Left kidney (tissue), 2 donors: ENCODE measurements around the gene ALLC. TPM values are rescaled to one million over a fixed set of nuclear protein-coding genes. Genes with fewer than 3 reads are reported as not detected.

Experiments used
- DNase-seq: peaks from one replicate; pipeline ENCODE4 v3.0.0-alpha.2; 2013
- polyA plus RNA-seq: library from polyadenylated mRNA; unstranded; fragments of 120-200 nt; gene quantifications from one replicate; pipeline ENCODE4 v1.2.1, GENCODE V29; 2013; ENCODE audit not compliant: insufficient read length

The ALLC gene
- polyA plus RNA-seq, 1 donor: 0.13 TPM

DNA sequence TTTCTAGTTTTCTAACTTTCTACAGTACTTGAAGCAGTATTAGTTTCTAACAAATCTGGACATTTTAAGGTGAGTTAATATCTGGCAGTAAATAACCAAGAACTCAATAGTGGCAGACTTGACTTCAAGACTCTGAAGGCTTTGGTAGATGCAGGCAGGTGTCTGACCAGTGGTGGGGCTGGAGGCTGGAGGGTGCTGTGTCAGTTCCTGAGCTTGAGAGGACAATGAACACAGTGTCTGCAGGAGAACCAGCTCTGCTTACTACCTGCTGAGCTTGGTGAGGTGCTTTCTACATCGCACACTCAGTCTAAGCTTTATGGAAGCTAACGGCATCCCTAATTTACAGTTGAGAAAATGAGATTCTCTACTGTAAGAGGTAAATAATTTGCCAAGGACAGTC, 21.2 kb downstream of the ALLC start:
- DNase-seq: no peak

DNA sequence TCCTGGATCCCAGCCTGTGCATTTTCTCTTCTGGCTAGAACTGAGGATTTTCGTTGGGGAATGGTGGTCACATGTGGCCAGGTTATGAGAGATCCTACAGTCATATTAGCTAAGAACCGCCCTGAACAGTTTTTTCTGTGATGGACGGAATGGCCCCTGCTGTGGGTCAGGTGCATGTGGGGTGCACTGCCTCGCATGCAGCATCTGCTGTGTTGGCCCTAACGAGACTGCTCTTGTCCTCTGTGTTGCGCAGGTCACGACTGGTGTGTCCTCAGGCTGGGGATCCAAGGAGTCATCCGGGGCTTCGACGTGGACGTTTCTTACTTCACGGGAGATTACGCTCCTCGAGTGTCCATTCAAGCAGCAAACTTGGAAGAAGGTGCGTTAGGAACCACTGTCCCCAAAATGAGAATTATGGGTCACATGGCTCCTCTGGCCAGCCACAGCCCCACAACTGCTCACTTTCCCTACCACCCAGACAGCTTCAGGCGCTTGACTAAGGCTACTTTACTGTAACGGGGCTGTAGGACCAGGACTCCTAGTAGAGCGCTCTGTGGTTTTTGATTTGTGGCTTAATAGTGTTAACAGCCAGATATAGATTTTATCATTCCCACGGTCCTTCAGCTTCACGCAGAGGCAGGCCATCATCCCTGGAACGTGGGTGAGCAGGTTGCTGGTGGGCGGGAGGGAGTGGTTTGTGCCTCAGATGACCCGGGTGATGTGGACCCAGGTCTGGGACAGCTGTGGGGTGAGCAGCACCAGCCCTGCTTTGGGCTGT, 21.8 kb downstream of the ALLC start:
- DNase-seq: no peak

DNA sequence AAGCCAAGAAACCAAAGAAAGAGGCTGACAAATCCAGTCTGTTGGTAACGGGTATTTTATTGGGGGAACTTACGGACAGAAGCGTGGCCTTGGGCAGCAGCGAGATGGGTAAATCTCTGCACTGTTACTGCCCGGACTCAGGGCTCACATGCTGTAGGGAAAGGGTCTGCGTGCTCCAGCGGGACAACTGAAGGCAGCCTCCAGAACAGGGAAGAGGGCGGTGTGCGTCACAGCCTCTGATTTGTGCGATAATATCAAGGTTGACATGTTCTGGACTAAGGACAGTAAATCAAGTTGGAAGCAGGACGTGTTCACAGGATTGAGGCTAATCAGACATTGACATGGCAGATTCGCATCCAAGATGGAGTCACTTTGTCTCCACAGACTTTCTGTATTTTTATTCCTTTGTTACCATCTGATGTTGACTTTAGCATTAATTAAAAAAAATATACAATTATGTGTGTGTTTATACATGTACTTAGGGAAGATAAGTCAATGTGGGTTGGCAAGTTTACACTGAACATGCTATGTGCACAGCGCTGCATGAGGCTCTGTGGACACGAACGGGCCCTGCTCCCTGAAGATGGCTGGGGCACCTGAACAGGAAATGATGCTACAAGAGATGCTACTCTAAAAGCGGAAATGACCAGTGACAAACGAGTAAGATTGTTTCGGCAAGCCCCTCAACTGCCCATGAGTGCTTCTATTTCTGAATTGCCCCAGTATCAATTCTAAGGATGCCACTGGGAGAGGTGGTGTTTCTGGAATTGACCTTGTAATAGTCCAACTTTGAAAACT, 22.7 kb downstream of the ALLC start:
- DNase-seq: no peak

DNA sequence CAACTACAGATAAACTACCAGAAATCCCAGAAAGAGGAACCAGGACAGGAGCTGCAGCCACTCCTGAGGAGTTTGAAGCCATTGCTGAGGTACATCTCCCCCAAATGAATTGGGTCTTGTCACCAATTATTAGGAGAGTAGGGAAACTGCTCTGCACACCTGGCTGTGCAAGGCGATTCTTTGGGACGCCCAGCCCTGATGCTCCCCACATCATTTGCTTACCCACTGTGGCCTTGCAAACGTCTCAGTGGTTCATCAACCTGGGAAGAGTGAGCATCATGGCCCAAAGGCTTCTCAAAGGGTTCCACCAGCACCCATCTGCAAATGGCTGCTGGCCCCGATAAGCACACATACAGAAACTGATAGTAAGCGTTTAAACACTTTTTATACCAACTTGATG, 23.6 kb downstream of the ALLC start:
- DNase-seq: no peak

DNA sequence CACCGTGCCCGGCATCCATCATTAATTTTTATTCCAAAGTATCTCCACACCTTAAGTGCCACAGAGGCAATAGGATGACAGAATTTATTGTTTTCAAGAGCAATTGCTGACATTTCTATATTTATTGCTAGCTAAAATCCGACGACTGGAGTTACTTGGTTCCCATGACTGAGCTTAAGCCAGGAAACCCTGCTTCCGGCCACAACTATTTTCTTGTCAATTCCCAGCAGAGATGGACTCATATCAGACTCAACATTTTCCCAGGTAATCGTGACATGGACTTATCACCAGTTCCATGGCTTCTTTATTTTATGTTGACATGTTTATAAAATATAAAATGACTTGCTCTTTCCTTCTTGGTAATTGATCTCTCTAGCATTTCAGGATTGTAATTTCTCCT, 24.8 kb downstream of the ALLC start:
- DNase-seq: no peak

DNA sequence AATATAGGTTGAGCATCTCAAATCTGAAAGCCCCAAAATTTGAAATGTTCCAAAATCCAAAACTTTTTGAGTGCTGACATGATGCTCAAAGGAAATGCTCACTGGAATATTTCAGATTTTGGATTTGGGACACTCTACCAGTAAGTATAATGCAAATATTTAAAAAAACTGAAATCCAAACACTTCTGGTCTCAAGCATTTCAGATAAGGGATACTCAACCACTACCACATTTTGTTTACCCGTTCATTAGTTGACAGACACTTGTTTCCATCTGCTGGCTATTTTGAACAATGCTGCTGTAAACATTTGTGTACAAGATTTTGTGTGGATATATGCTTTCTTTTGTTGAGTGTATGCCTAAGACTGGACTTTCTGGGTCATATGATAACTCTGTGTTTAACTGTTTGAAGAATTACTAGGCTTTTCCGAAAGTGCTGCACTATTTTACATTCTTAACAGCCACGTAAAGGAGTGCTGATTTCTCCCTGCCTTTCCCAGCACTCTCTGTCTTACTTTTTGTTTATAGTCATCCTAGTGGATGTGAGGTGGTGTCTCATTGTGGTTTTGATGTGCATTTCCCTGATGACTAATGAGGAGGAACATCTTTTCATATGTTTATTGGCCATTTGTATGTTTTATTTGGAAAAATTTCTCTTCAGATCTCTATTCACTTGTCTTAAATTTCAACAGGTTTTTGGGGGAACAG, 25.9 kb downstream of the ALLC start:
- DNase-seq: no peak

DNA sequence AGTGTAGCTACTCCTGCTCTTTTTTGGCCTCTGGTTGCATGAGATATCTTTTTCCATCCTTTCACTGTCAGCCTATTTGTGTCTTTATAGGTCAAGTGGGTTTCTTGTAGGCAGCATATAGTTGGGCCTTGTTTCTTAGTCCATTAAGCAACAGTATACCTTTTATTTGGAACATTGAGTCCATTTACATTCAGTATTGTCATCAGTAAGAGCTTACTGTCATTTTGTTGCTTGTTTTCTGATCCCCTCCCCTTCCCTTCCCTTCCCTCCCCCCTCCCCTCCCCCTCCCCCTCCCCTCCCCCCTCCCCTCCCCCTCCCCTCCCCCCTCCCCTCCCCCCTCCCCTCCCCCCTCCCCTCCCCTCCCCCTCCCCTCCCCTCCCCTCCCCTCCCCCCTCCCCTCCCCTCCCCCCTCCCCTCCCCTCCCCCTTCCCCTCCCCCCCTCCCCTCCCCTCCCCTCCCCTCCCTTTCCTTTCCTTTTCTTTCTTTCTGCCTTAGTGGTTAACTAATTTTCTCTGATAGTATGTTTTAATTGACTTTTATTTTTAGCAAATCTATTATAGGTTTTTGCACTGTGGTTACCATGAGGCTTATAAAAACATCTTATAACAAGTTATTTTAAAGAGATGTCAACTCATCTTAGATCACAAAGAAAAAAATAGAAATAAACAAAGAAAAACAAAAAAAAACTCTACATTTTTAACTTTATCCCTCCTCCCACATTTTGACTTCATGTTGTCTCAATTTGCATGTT, 32.2 kb downstream of the ALLC start:
- DNase-seq: no peak

DNA sequence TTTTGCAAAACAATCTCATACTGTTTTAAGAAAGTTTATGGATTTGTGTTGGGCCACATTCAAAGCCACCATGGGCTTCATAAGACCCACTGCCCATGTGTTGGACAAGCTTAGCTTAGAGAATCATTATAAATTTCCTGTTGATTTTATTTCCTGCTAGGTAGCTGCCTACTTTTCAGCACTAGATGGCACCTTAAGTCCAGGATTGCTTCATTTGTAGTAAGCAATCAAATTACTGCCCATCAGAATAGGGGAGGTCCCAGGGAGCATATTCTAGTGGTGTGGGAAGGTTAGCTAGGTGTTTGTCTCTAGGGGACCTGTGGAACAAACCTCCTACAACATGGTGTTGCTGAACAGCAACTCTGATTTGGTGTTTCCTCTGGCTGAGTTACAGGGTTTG, 34.4 kb downstream of the ALLC start:
- no peak for DNase-seq

DNA sequence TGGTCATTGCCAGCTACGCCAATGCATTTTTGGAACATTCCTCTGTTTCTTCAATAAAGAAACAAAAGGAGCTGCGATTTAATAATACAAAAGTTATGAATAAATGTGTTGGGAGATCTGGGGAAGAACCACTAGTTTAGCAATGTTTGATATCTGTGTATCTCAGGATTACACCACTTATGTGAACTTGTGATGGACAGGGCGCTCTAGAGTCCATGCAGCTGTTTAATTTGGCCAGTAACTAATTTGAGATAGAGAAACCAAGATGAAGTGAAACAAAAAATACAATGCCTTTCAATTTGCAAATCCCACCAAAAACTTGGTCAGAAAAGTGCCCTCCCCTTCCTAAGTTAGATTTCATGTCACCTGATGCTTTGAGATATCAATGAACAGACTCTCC, 38.5 kb downstream of the ALLC start:
- DNase-seq: no peak

DNA sequence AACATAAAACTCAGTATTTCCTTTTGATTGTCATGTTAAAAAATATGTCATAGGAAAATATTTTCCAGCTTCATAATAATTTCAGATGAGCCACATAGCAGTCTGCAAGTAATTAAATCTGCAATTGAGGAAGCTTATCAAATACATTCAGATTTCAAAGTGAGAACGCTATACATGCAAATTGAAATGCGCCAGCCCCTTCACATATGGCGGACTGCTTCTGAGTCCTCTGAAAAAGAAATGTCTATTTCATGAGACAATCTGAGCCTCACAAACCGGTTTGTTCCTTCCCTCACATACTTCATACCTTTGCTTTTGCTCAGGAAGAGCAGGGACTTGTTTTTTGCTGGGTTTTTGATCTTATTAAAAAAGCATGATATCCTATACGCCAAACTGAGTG, 43.1 kb downstream of the ALLC start:
- DNase-seq: no peak

DNA sequence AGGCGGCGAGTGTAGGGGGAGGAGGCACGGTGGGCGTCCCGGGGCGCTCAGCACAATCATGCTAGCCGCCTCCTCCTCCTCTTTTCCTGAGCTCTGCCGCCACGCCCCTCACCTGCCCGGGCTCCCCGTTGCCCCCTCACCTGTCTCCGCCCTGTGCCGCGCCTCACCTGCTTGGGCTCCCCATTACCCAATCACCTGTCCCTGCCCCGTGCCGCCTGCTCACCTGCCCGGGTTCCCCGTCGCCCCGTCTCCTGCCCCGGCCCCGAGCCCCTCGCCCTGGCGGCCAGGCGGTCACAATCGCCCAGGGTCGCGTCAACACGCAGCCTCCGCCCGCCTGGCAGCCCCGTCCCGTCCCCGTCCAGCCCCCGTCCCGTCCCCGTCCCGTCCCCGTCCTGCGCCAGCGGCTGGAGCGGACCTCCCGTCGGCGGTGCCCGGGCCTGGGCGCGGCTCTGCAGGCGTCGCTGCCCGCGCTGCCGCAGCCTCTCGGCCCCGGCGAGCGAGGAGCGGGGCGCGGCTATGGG, 45.3 kb downstream of the ALLC start, which contains the start of gene DCDC2C:
Gene DCDC2C (plus strand): TSS at position 340 of the 521 bp plus-strand sequence. CDS start 177 bp downstream, at position 517.
- no peak for DNase-seq

DNA sequence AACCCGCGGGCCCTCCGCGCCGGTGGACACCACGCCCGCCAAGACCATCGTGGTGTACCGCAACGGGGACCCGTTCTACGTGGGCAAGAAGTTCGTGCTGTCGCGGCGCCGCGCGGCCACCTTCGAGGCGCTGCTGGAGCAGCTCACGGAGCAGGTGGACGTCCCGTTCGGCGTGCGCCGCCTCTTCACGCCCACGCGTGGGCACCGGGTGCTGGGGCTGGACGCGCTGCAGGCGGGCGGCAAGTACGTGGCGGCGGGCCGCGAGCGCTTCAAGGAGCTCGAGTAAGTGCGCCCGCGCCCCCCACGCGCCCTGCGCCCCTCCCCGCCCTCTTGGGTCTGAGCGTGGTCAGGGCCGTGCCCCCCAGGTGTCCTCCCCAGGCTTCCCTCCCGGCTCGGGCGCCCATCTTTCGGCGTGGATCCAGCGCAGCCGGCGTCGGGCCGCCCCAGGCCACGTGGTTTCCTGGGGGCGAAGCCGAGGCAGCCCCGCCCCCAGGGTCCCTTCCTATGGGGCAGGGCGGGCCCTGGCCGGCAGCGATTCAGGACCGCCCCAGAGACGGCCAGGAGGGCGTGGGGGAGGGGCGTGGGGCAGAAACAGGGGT, 45.9 kb downstream of the ALLC start:
- DNase-seq: no peak

DNA sequence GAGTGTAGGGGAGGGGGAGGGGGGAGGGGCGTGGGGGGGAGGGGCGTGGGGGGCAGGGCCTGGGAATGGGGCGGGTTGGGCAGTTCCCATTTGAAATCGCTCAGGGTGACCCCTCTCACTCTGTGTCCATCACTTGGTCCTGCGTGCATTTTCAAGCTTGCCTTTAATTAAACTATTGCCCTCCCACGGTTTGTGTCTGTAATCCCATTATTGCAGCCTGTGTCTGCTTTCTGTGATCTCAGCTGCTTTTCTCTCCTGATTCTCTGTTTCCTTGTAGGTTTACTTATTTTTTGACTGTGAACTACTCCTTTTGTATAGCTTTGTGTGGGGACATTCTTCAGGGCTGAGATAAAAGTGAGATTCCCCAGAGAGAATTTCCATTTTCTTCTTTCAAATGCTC, 46.7 kb downstream of the ALLC start:
- no peak for DNase-seq

DNA sequence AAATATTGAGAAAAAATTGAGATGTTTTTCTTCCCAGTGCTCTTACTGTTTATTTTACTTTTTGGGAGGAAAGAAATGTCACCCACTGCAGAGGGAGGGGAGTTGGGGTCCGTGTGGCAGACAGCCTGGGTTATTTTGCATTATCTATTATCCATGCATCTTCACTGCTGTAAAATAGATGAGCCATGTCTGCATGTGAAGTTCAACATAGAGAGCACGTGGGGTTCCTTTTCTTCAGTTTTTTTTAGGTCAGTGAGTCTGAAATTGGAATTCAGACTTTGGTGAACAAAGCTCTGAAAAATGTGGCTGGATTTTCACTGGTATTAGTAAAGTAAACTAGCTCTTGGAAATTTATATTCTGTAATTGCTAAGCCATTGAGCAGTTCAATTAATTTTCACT, 47.8 kb downstream of the ALLC start:
- DNase-seq: no peak

DNA sequence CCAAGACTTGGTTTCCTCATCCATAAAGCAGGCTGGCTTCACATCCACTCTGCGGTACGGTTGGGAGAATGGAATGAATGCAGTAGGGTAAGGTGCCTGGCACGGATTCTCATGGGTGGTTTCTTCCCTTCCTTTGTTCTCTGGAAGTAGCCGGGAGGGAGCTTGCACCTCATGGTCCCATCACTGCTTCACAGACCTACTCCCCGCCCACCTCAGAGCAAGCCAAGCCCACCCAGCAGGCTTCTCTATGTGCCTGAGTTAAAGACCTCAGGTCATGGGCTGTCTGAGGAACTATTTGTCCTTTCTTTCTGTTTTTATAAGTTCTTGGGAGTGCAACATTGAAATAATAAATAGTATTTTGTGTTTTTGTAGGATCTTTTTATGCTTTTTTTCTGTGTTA, 48.9 kb downstream of the ALLC start:
- DNase-seq: no peak

DNA sequence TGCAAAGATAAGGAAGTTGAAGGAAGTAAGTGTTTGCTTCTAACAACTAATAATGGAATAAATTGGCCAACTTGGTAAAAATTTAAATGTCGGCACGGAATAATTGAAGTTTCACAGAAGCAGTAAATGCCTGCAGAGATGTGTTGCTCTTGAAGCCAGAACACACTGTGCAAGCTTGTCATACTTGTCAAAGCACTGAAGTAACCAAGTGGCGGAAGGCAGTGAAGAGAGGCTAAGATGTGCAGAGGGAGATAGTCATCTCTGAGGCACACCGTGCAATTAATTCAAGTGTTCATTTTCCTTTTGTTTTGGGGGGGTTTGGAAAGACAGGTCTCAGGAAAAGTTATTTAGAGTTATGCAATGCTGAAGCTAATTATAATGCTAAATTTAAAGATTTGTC, 50.6 kb downstream of the ALLC start:
- DNase-seq: no peak

DNA sequence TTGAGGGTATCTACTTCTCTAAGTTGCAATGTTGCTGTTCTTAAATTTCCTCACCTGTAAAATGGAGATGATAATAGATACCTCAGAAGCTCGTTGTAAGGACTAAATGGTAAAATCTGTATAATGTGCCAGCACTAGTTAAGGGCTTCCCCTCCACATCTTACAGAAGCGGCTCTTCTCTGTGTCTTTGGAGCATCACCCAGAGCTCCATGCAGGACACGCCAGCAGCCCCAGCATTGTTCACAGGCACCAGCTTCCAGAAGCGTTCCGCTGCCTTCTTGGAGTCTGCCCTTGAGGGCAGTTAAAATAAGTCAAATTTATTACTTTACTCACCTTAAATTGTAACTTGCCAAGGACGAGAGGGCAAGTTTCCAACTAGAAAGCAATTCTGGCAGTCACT, 51.2 kb downstream of the ALLC start:
- no peak for DNase-seq

DNA sequence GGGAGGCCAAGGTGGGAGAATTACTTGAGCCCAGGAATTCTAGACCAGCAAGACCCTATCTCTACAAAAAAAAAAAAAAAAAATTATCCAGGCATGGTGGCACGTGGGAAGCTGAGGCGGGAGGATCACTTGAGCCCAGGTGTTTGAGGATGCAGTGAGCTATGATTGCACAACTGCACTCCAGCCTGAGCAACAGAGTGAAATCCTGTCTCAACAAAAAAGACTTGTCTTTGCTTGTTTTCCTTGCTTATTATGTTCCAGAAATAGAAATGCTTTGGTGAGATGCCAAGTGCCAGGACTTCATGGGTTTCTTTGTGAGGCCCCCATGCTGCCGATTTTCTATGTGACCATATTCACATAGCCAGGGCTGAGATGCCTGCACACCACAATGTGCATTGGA, 54.4 kb downstream of the ALLC start:
- no peak for DNase-seq

DNA sequence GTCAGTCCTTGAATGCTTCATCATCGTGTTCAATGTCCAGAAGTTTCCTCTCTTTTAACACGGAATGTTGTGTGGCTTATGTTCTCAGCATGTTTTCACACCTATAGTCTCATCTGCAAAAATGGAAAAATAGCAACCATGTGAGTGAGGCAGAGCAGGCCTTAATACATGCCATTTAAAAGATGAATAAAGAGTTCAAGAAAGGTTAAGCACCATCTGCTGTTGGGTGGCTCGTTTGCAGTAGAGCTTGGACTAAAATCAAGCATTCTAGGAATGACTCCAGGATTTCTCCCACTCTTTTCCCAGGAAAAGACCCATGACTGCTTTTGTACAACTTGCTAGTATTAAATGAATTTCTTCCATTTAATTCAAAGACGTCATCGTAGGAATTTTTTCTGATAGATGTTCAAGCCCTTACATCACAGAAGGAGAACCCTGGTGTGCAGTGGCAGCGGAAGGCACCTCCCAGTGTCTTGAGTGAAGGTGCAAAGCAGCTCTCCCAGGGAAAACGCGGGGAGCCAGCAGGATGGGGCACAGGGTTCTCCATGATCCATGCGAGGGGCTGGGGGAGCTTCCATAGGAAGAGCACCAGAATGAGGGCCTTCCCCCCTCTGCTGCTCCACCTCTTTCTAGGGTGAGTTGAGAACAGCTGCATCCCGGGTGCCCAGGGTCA, 55.0 kb downstream of the ALLC start:
- DNase-seq: no peak

DNA sequence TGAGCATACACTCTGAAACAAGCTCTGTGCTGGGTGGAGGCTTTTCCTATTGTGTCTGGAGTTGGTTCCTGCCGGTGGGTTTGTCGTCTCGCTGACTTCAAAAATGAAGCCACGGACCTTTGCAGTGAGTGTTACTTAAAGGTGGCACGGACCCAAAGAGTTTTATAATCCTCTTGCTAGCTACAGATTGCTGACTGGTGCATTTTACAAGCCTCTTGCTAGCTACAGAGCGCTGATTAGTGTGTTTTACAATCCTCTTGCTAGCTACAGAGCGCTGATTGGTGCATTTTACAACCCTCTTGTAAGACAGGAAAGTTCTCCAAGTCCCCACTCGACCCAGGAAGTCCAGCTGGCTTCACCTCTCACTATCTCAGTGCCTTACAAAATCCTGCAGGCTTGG, 60.7 kb downstream of the ALLC start:
- no peak for DNase-seq

DNA sequence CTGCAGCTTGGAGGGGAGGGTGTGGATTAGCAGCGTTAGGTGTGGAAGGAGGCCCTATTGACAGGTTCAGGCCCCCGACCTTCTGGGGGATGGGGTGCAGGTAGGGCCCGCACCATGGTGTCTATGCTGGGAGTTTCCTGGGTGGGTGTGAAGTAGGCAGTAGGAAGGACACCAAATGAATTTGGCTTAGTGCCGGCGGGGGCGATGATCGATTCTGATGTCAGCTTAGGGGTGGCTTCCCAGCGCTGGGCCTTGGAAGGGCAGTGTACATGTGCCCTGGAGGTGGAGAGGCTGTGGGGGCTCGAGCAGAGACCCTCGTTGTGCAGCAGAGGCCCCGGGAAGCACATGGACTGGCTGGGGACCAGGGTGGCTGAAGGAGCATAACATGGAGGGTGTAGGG, 67.0 kb downstream of the ALLC start:
- no peak for DNase-seq
